Measurements from ENCODE around the gene TRIB2.
"Not testable (repeated sequence)": the region's sequence is repeated elsewhere in the genome, so short reads cannot be mapped to it uniquely, and the experiment has no call there.

The TRIB2 gene
- total RNA-seq: 105 to 232 (median 120) reads per million in 4 donors

DNA sequence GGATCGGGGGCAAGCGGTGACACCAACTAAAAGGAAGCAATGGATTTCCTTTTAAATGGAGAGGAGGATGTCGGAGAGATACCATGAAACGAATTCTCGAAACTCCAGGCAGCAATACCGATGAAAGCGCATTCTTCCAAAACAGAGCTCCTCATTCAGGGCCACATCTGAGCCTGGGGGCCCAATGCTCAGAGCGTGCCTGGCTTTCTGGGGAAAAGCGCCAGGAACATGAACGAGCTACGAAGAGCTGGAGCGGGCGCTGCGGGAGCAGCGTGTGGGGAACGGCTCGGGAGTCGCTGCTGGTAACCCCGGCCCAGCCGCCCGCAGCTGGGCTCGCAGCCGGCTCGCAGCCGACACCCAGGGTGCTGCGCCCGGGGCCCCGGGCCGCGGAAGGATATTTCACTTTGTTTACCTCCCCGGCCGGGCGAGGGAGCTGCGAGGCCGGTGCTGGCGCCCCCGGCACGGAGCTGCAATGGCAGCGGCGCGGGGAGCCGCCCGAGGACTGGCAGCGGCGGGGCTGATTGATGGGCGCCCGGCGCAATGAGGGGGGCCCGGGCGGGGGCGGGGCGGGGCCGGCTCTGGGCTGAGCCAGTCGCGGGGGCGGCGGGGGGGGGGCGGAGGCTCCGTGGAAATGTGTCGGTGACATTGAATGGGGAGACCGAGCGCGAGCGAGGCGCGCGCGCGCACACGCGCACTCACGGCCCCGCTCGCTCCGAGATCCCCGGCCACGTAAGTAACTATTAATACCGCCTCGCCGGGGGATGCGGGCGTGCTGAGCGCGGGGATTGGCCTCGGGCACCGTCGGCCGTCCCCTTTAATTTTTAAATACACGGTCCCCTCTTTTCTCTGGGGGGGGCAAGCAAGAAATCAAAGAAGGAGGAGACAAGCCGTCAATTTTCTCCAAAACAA lies at the start of gene TRIB2:
TRIB2 (plus strand) TSS at position 655 of the 909 bp plus-strand sequence. CDS start 1,372 bp downstream, outside the sequence.
- DNase-seq: peak; percentile 86 to 94 (median 87)

DNA sequence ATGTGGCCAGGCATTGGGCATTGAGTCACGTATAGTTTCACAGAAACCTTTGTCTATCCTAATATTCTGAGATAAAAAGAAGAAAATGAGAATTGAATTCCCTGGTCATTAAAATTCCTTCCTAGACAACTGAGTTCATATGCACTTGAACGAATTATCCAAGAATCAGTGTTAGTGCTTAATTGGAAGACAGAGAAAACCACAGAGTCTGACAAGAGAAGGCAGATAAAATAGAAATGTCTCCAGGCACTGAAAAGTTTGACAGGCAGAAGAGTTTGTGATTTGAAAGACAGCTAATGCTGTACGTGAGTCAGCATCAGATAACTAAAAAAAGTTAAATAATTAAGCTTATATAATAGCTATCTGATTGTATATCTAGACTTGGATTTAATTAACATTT lies 47.7 kb upstream of the TRIB2 start:
- DNase-seq: no peak

DNA sequence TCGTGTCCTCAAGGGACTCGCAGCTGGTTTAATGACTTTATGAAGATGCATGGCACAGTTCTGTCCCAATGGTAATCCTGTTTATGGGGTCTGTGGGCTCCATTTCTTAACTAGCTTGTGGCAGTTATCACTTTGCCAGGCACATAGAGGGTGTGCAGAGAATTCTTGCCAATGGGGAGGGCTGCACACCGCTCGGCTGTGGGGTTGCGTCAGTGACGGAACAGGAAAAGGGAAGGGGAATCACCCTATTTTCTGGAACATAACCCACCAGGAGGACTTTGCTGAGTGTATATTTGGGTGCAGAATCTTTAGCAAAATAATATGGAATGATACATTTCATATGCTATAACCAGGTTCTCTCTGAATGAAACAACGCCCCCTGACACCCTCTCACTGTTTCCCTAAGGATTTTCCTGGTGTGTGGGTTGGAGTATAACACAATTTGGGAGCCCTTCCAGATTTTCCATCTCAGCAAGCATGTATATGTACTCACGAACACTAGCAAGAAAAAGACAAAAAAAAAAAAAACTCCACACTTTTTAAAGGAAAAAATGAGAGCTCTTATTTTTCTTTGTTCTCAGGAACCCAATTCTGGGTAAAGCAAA lies 43.9 kb upstream of the TRIB2 start:
- no peak for DNase-seq

DNA sequence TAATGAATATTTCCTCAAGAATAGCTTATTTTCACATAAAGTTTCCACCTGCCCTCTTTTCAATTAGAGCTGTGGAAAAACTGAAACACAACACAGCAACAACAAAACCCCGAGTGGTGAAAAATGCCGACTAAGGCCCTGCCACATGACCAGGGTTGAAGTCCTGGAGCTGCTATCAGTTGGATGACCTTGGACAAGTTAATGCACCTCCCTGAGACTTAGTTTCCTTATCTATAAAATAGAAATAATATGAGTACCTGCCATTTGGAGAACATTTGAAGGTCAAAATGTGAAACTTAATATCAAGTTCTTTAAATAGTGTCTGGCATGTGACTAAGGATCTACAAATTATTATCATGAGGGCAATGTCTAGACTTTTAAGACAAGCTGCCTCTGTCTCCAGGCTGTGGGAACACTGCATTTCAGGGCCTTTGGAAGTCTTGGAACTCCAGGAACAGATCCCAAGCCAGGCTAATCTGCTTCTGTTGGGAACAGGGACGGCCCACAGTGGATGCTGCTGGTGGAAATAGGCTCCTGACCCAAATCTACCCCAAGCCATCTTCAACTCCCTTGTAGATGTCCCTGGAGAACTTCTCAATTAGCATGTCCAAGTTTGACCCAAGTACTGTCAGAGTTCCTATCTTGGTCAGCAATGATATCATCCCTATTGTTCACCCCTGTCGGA lies 42.0 kb upstream of the TRIB2 start:
- DNase-seq: no peak

DNA sequence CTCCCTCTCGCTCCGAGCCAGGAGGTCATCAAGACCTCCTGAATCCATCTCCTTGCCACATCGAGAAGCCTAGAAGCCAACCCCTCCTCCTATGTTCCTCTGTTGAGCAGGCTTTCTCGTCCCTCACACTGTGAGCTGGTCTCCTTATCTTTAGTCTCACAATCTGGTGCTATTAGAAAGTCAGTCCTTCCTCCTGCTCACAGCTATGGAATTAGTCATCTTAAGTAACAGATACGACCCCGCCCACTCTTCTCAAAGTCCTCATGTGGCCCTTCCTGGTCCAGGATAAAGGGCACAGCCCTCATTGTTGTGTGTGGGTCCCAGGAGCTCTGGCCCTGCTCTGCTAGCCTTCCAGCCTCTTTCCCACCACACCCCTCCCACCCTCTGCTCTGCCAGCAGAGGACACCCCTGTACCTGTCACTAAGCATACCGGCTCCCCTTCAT lies 41.4 kb upstream of the TRIB2 start:
- DNase-seq: no peak

DNA sequence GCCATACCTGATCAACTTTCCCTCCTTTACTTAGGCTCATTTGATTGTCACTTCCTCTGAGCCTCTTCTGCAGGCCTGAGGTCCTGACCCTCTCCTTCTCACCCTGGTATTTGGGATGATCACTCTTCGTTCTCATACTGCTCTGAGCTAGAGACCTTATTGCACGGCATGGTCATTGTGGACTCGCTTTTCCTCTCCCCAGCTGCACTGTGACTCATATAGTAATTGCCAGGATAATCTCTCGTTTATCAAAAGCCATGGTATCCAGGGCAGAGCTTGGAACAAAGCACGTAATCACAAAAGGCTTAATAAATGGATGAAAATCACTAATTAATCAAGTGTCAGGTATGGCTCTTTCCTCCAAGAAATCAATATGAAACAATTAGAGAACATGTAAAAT lies 40.9 kb upstream of the TRIB2 start:
- no peak for DNase-seq

DNA sequence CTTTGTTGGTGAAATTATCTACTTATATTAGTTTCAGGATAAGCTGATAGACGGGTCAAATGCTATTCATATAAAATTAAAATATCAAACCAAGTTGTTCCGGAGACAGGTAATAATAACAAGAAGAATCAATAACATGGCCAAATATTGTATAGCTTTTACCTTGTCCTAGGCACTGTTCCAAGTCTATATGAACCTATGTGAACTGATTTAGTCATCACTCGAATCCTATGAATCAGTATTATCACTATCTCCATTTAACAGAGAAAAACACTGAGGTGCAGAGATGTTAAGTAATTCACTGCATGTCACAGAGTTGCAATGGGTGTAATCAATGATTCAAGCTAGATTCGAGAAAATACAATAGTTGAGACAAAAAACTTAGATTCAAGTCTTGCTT lies 40.0 kb upstream of the TRIB2 start:
- no peak for DNase-seq

DNA sequence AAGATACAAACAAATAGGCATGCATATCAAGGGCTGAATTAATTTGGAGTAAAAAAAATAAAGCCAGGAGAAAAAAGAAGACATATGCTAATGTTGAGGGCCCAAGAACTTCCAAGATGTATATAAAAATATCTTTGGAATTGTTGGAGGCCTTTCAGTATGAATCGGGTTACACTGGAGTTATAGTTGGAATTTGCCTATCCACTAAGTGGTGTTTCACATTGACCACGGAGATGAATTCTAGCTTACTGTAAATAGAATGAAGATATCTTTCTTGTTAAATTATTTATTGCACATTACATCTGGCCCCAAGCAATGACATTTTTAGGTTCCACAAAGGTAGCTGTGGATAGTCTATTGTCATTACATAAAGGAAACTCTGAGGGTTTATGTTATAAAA lies 38.5 kb upstream of the TRIB2 start:
- DNase-seq: no peak

DNA sequence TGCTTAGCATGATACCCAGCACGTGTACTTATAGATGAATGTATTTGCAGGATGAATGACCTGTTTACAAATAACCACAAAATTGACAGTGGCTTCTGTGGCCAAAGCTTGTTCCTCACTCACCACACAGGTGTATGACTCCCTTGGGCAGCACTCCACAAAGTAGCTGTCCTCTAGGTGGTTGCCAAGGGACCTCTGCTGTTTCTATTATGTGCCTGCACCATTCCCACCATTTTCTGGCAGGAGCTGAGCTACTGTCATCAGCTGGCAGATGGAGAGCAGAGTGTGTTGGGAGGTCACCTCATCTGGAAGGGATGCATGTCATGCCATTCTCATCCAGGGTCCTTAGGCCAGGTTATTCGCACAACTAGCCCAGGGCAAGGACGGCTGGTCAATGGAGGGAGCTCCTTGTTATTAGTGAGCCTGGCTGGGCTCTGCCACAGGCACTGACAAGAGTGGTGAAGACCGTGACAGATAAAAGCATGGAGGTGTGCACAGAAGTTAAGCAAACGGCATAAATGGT lies 37.1 kb upstream of the TRIB2 start:
- no peak for DNase-seq

DNA sequence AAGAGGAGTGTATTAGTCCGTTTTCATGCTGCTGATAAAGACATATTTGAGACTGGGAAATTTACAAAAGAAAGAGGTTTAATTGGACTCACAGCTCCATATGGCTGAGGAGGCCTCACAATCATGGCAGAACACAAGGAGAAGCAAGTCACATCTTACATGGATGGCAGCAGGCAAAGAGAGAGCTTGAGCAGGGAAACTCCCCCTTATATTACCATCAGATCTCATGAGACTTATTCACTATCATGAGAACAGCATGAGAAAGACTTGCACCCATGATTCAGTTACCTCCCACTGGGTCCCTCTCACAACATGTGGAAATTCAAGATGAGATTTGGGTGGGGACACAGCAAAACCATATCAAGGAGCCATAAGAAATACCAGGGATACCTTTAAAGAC lies 36.6 kb upstream of the TRIB2 start:
- not testable (repeated sequence) for DNase-seq

DNA sequence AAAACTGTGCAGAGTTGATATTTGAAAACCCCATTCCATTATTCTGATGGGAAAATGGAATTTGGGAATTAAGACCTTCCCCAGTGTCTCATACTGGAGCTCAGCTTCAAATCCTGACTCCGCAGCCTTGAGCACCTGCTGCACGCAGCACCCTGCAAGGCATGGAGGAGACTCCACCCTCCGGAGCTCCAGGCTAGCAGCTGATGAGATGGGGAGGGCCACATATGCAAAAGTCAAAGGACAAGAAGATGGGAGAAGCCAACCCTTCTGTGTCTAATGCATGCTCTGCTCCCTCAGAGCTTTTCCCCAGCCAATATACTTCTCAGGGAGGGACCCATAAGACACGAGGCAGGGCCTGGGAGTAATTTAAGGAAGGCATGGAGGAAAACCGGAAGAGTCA lies 34.7 kb upstream of the TRIB2 start:
- DNase-seq: no peak

DNA sequence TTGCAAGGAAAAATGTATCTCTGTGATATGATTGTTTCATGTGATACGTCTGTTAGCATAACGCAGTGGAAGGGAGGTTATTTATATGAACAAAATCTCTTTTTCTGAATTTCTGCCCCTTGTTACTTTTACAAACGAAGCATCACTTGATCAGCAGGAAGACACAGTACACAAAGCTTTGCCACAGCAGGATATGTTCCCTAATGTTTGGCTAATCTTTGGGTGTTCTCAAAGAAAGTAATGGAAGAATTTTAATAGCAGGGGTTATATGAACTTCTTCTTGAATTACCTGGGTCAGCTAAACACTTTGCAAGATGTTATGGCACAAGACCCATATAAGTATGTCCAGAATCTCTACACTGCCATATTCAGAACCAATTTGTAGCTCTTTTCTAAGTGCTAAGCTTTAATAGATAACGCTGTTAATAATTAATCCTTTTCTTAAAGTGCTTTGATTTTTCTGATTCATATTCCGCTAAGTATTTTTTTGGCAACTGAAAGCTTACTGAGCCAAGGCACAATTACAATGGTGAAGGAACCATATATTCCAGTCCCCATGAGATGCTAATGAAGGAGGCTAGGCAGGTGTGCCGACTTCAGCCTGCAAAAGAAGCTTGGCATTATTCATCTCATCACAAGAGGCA lies 33.2 kb upstream of the TRIB2 start:
- no peak for DNase-seq

DNA sequence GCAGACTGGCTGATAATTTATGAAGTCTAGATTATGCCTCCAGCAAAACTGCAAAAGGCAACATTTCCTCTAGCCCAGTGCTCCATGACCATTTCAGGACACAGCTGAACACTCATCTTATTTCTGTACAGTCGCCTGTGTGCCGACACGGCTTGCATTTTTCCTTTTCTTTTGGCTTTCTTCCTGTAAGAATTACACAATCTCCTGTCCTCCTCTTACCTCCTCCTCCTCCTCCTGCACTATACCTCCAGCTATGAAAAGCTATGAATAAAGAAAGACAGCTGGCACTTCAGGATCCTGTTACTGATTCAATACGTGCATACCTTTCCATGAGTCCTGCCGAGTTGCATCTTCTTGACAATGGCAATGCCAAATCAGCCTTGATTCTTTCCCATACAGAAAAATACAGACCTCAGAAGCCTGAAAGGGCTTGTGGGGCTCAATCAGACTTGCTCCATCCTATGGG lies 32.2 kb upstream of the TRIB2 start:
- DNase-seq: no peak

DNA sequence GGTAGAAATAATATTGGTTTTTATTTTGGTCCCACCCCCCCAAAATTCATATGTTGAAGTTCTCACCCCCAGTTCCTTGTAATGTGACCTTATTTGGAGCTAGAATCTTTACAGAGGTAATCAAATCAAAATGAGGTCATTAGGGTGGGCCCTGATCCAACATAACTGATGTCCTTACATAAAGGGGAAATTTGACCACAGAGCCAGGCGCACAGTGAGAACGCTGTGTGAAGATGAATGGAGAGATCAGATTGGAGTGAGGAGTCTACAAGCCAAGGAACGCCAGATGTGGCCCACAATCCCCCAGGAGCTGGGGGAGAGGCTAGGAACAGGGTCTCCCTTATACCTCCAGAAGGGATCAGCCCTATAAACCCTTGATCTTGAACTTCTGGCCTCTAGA lies 31.6 kb upstream of the TRIB2 start:
- DNase-seq: no peak

DNA sequence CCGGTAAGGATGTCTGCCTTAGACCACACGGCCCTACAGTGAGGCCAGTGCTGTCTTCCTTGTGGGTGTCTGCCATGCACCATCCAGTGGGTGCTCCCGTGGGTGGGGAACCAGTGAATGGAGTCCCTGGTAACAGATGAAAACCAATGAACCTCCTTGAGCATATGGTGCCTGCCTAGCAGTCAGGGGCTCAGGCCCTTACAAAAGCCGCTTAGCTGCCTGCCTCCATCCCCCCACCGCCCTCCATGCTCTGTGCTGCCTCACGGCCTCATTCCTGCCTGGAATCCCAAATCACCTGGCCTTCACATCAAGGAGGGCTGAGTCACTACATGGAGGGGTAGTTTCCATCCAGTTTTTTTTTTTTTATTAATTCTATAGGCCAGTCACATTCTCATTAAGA lies 30.8 kb upstream of the TRIB2 start:
- DNase-seq: no peak

DNA sequence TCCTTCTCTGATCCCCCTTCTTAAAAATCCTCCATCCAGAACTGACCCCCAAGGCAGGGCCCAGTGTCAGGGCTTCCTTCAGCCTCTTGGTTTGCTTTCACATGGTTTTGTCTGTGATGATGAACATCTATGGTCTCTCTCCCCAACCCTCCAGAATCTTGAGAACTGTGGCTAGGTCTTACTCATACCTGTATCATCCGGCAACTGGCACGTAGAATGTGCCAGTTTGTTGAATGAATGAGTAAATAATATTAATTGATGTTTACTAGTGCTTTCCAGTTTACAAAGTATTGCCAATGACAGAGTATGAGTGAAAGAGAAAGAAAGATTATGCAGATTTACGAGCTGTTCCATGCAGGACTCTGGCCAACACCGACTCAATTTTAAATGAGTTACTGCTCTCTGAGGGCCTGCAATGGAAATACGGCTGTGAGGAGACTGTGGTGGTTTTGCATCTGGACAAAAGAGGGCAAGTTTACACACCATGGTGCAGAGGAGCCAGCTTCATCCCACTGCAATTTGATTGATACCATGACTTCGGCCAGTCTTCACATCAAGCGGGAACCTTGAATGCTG lies 29.9 kb upstream of the TRIB2 start:
- DNase-seq: no peak

DNA sequence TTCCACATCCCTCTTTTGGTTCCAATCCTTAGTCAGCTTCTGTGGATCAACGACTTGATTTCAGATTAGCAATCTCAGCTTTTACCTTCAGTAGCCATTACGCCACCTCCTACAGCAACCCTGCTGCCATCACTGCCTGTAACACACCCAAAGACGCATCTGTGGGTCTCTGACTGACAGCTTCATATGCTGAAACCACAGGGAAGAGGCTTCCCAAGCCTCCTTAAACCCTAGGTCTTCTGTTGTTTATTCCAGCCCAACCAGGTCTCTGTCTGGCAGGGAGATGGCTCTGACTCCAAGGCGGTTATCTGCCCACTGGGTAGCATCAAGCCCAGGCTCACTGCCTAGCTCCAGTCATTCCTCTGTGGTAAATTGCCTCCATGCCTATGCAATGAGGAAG lies 28.6 kb upstream of the TRIB2 start:
- DNase-seq: no peak

DNA sequence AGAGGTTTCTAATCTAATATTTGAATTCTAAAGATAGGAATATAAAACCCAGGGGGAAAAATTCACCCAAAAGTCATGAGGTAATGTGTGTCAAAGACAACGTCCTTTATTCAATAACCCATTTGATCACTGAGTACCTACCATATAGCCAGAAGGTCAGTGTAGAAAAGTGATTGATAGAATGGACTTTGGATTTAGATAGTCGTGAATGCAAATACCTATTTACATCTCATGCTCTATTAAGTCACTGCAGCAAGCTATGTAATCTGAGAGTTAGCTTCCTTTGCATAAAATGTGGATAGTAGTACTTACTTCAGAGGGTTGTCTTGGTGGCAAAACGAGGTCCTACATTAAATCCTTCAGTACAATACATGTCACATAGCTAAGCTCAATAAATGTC lies 27.8 kb upstream of the TRIB2 start:
- no peak for DNase-seq

DNA sequence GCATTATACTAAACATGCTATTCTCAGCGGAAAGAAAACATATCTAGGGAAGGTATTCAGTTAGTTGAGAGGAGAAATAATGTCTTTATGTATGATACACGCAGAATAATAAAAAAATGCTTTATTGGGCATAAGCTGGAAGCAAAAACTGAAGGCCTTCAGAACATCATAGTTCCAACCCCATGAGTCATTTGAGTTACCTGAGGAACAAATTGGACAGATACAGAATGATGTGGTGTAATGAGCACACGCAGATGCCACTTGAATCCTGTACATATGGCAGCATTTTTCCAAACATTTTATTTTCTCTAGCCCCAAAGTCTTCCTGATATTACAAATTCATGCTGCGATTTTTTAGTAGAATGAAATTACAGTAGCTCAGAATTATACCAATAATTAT lies 23.2 kb upstream of the TRIB2 start:
- DNase-seq: no peak

DNA sequence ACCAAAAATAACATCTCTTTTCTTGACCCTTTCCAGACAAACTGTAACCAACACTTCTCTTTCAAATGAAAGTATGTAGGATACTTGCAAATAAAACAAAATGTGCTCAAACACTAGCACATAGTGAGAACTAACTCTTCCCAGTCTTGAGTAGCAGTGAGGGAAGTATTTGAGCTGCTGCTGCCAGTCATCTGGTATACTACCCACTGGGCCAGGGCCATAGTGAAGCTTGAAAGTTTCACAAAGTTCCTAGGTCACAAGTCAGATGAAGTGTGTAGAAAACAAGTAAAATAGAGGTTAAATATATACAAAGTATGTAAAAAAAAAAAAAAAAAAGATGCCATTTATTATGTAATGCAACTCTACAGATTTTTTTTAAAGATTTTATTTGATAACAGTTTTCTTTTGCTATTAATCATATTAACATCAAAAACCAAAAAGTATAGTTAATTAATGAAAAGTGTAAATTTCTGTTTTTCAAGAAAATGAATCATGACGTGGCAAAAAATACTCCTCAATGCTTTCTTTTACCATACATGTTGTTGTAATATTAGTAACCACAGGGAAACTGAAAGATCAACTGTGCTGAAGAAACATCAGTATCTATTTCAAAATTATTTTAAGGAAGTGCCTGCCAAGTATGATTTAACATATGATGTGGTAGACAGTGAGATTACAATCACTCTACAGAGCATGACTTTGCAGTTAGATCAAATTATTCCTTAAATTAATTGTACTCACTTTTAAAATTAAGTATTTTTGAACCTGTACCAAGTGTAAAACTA lies 21.6 kb upstream of the TRIB2 start:
- DNase-seq: peak in 1 of 5 donors; percentile 49

DNA sequence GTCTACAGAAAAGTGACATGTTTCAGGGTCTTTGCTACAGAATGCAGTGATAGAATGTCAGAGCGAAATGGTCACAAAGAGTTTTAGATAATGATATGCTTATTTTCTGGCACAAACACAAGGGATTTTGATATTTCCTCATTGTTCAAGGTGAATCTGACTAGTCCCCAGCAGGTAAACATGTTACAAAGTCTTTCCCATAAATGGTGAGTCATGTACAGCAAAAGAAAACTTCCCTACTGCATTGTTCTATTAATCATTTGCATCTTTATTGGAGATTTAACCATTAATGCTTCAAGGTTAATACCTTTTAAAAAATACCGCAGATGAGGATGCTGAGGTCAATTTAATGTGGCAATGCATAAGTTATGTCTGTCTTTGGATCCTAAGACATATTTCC lies 19.1 kb upstream of the TRIB2 start:
- DNase-seq: no peak

DNA sequence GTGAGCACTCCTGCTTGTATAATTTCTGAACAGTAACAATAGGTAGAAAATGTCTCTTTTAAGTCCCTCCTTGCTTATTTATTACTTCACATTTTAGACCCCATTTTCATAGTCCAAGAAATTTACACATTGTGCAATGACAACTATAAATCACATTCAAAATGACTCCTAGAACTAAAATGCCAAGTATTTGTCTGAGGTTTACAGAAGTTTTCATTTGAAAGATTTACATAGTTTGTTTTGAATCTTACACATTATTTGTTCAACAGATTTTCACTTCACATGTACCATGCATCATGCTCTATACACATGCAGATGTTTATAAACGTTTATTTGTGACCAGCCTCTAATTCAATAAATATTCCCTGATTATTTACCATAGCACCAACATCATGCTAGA lies 15.7 kb upstream of the TRIB2 start:
- no peak for DNase-seq
